ENCODE data around the gene MREG. TPM values are rescaled to one million over a fixed set of nuclear protein-coding genes. Genes with fewer than 3 reads are reported as not detected.

Gene MREG
- total and polyA plus RNA-seq, 9 of the 15 experiments (the other 6 are each of a cell fraction or from before 2014, with no cell fraction given): 0.77 to 3.8 (median 2.3) TPM

- peak; percentile 13; the same call in 1 of the 2 replicates for TF ChIP-seq REST (IDR thresholded peaks at IDR 0.05; ENCODE audit: borderline replicate concordance)
- TF ChIP-seq REST (CRISPR knock-in tag; IDR thresholded peaks at IDR 0.05; ENCODE audit: low read depth): no peak
- TF ChIP-seq ATF7 (IDR thresholded peaks at IDR 0.05): no peak
- TF ChIP-seq BRD4 (IDR thresholded peaks at IDR 0.05): no peak
- no peak for TF ChIP-seq RBFOX2 (IDR thresholded peaks at IDR 0.05; ENCODE audit: low read depth, low read length)
- TF ChIP-seq KDM4B (IDR thresholded peaks at IDR 0.05; ENCODE audit: borderline replicate concordance in 2 of 2, low read depth in 1 of 2): no peak
- no peak for TF ChIP-seq PHF20 (IDR thresholded peaks at IDR 0.05; ENCODE audit: partially characterized antibody)
- peak; percentile 57 to 77 (median 69) for TF ChIP-seq CTCF (IDR thresholded peaks at IDR 0.05 in 2 of 3, conservative IDR thresholded peaks at IDR 0.05 in 1 of 3; ENCODE audit: insufficient read depth in 2 of 3, low read depth in 1 of 3, low read length in 3 of 3)
- peak; percentile 52 for TF ChIP-seq SMC3 (conservative IDR thresholded peaks at IDR 0.05; ENCODE audit: insufficient read depth, low read depth, low read length)
- no peak for TF ChIP-seq ARID1B (IDR thresholded peaks at IDR 0.05)
- no peak for TF ChIP-seq PHF21A (IDR thresholded peaks at IDR 0.05; ENCODE audit: borderline replicate concordance, low read depth)
- TF ChIP-seq RAD21 (CRISPR knock-in tag; conservative IDR thresholded peaks at IDR 0.05 in 1 of 2, IDR thresholded peaks at IDR 0.05 in 1 of 2): peak; percentile 36 to 53; a peak in 3 of 4 replicates
- TF ChIP-seq PATZ1 (CRISPR knock-in tag; IDR thresholded peaks at IDR 0.05; ENCODE audit: borderline replicate concordance): no peak
Measured at GRCh38 chr2:216034065-216034464, 20.7 kb upstream of the MREG start (continued).

Measured in K562 (cell line).